Activated CD4-positive, CD25-positive, alpha-beta regulatory T cell treated with anti-CD3 and anti-CD28 coated beads, Interleukin-2, amount 50 U/mL, for 16 hours (primary cell): ENCODE data around the gene PDZRN3.

Experiments used
- DNase-seq: peaks from one replicate; pipeline ENCODE4 v3.0.0-alpha.2; 2020; ENCODE audit warnings: low read depth, low spot score

Gene PDZRN3

GRCh38 chr3:73624821-73625665 lies at the start of gene PDZRN3:
Gene PDZRN3, minus strand, starts transcription at chr3:73624941.
- no peak for DNase-seq

GRCh38 chr3:73674280-73674679 lies 49.5 kb upstream of the PDZRN3 start:
- no peak for DNase-seq

GRCh38 chr3:73669260-73669659 lies 44.5 kb upstream of the PDZRN3 start:
- no peak for DNase-seq

- DNase-seq: no peak
Observed at GRCh38 chr3:73668391-73668790, 43.6 kb upstream of the PDZRN3 start.

- no peak for DNase-seq
Observed at GRCh38 chr3:73667889-73668288, 43.1 kb upstream of the PDZRN3 start.

- no peak for DNase-seq
Observed at GRCh38 chr3:73665286-73665685, 40.5 kb upstream of the PDZRN3 start.

- no peak for DNase-seq
Observed at GRCh38 chr3:73664389-73664788, 39.6 kb upstream of the PDZRN3 start.

GRCh38 chr3:73663495-73663894 lies 38.8 kb upstream of the PDZRN3 start:
- DNase-seq: no peak

GRCh38 chr3:73661265-73661664 lies 36.5 kb upstream of the PDZRN3 start:
- DNase-seq: no peak

GRCh38 chr3:73658227-73658626 lies 33.5 kb upstream of the PDZRN3 start:
- DNase-seq: no peak

GRCh38 chr3:73657186-73657585 lies 32.4 kb upstream of the PDZRN3 start:
- no peak for DNase-seq

GRCh38 chr3:73656241-73656890 lies 31.6 kb upstream of the PDZRN3 start:
- no peak for DNase-seq

GRCh38 chr3:73655197-73655596 lies 30.5 kb upstream of the PDZRN3 start:
- DNase-seq: no peak

- DNase-seq: no peak
Observed at GRCh38 chr3:73653877-73654276, 29.1 kb upstream of the PDZRN3 start.

- no peak for DNase-seq
Observed at GRCh38 chr3:73653351-73653750, 28.6 kb upstream of the PDZRN3 start.

GRCh38 chr3:73652896-73653295 lies 28.2 kb upstream of the PDZRN3 start:
- no peak for DNase-seq

GRCh38 chr3:73637042-73637441 lies 12.3 kb upstream of the PDZRN3 start:
- DNase-seq: no peak

GRCh38 chr3:73635254-73635653 lies 10.5 kb upstream of the PDZRN3 start:
- DNase-seq: no peak

GRCh38 chr3:73633916-73634344 lies 9.2 kb upstream of the PDZRN3 start:
- no peak for DNase-seq

- DNase-seq: no peak
Observed at GRCh38 chr3:73633453-73633852, 8.7 kb upstream of the PDZRN3 start.

GRCh38 chr3:73626106-73626505 lies 1.4 kb upstream of the PDZRN3 start:
- DNase-seq: no peak

GRCh38 chr3:73624017-73624820 lies 522 bp downstream of the PDZRN3 start:
- no peak for DNase-seq
